ENCODE results near the gene ANKRA2.

ANKRA2 gene

DNA sequence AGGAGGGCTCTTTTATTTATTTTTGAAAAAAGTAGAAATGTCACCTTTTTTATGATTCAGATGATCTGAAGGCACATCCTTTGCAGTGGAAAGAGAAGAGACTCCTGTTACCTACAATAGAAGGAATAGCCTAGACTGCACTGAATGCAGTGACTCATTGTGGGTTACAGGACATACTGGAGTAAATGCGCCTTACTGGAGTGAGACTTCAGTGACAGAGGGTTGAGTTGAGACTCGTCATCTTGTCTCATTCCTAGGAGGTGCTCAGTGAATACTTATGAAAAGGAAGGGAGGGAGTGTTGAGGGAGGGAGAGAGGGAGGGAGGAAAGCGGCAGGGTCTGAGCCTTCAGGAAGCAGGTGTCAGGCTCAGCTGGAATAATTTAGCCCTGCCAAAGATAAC is 25.2 kb downstream of the ANKRA2 start:
- Histone ChIP-seq H3K9me3 (ENCODE audit: low read depth, low read length) (no peaks in the 10 kb centered on the region), H3K36me3 (ENCODE audit: insufficient read depth, low read length) (no peaks in the 10 kb centered on the region), H3K9ac (ENCODE audit: insufficient read length) (no peak overlapping the region), H3K27ac (no peak overlapping the region), H3K4me3 (no peak overlapping the region)
- TF ChIP-seq EZH2 (IDR thresholded peaks at IDR 0.05) (no peak), FOXP2 (optimal IDR thresholded peaks at IDR 0.05; ENCODE audit: control extremely low read depth, extremely low read length, insufficient read depth) (no peak), POLR2AphosphoS5 (IDR thresholded peaks at IDR 0.05; ENCODE audit: borderline replicate concordance, low read depth, low read length) (no peak)
- no peak for DNase-seq (ENCODE audit: low read depth, low spot score)

DNA sequence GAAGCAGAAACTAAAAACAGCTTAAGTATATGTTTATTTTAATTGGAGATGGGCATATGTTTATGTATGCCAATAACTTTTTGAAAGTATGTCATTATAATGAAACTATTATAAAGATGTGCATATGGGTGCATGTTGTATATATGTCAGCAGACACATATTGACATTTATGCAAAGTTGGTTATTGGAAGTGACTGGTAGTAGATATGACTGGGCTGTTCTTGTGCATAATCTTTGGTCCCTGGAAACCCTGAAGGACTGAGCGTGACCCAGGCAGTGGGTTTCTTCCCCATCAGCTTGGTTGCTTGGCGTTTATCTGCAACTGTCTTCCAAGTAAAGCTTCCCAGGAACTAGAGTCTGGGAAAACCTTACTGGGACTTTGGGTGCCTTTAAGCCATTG is 25.7 kb downstream of the ANKRA2 start:
- TF ChIP-seq FOXP2 (optimal IDR thresholded peaks at IDR 0.05; ENCODE audit: control extremely low read depth, extremely low read length, insufficient read depth) (no peak), EZH2 (IDR thresholded peaks at IDR 0.05) (no peak), POLR2AphosphoS5 (IDR thresholded peaks at IDR 0.05; ENCODE audit: borderline replicate concordance, low read depth, low read length) (no peak)
- no peak for DNase-seq (ENCODE audit: low read depth, low spot score)
- H3K4me3 ChIP-seq: no peak overlapping the region
- H3K27ac ChIP-seq: no peak overlapping the region
- no peak overlapping the region for H3K9ac ChIP-seq (ENCODE audit: insufficient read length)
- H3K9me3 ChIP-seq (ENCODE audit: low read depth, low read length): no peaks in the 10 kb centered on the region
- H3K36me3 ChIP-seq (ENCODE audit: insufficient read depth, low read length): no peaks in the 10 kb centered on the region

DNA sequence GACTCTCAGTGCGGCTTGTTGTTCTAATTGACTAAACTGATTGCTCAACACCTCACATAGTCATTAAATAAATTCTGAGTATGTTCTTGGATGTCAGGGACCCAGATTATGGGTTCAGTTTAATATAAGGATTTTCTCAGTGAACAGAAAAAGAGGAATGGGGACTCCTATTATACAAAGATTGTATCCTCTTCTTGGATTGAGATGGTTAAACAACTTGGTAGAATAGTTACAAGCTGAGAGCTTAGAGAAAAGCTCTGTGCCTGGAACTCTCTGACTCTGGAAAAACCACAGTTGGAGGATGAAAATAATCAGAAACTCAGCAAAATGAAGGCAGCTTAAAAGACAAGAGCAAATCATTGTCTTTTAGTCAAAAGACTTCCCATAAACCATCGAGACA is 30.5 kb downstream of the ANKRA2 start:
- H3K4me3 ChIP-seq: no peak overlapping the region
- H3K36me3 ChIP-seq (ENCODE audit: insufficient read depth, low read length): no peaks in the 10 kb centered on the region
- no peak for DNase-seq (ENCODE audit: low read depth, low spot score)
- no peak for TF ChIP-seq EZH2 (IDR thresholded peaks at IDR 0.05)
- TF ChIP-seq FOXP2 (optimal IDR thresholded peaks at IDR 0.05; ENCODE audit: control extremely low read depth, extremely low read length, insufficient read depth): no peak
- TF ChIP-seq POLR2AphosphoS5 (IDR thresholded peaks at IDR 0.05; ENCODE audit: borderline replicate concordance, low read depth, low read length): no peak
- H3K9me3 ChIP-seq (ENCODE audit: low read depth, low read length): no peaks in the 10 kb centered on the region
- no peak overlapping the region for H3K27ac ChIP-seq
- H3K9ac ChIP-seq (ENCODE audit: insufficient read length): no peak overlapping the region

DNA sequence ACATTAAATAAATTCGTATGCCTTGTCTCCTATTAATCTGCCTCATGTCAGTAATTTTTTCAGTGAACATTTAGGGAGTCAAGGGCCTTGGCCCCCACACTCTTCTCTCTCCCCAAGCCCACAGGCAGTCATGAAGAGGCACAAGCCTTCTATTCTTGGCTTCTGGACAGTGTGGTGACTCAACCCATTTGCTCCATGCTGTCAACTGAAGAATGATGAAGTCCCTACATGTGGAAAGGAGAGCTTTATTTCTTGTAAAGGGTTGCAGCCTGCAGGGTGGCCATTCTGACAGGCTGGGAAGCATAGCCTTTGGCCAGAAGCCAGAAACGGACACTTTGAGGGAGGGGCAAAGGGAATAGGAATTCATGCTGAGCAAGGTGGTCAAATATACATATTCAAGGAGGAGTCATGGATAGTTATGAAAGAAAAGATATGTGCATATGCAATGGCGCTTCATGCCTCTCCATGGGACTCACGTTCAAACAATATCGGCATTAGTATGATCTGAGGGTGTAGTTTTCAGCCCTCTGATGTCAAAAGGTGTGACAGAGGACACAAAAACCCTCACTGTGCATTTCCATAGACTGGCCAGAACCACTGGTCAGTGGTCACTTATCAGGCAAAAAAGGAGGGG is 31.3 kb downstream of the ANKRA2 start:
- Histone ChIP-seq H3K4me3 (no peak overlapping the region), H3K9me3 (ENCODE audit: low read depth, low read length) (no peaks in the 10 kb centered on the region)

DNA sequence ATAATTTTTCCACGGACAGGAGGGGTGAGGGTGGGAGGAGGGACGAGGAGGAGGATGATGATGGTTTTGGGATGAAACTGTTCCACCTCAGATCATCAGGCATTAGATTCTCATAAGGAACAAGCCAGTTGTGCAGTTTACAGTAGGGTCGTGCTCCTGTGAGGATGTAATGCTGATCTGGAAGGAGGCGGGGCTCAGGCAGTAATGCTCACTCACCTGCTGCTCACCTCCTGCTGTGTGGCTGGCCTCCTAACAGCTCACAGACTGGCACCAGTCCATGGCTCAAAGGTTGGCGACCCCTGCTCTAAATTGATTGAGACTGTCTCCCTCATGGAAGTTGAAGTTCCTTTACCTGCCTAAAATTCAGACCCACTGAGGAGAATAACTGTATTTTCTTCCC is 33.2 kb downstream of the ANKRA2 start:
- Histone ChIP-seq H3K36me3 (ENCODE audit: insufficient read depth, low read length) (no peaks in the 10 kb centered on the region), H3K27ac (no peak overlapping the region), H3K9ac (ENCODE audit: insufficient read length) (no peak overlapping the region), H3K9me3 (ENCODE audit: low read depth, low read length) (no peaks in the 10 kb centered on the region), H3K4me3 (no peak overlapping the region)
- TF ChIP-seq FOXP2 (optimal IDR thresholded peaks at IDR 0.05; ENCODE audit: control extremely low read depth, extremely low read length, insufficient read depth): no peak
- TF ChIP-seq EZH2 (IDR thresholded peaks at IDR 0.05): no peak
- no peak for TF ChIP-seq POLR2AphosphoS5 (IDR thresholded peaks at IDR 0.05; ENCODE audit: borderline replicate concordance, low read depth, low read length)
- no peak for DNase-seq (ENCODE audit: low read depth, low spot score)

More for the DNA sequence above, 31.3 kb downstream of the ANKRA2 start:
- Histone ChIP-seq H3K27ac (no peak overlapping the region), H3K9ac (ENCODE audit: insufficient read length) (no peak overlapping the region), H3K36me3 (ENCODE audit: insufficient read depth, low read length) (no peaks in the 10 kb centered on the region)
- TF ChIP-seq EZH2 (IDR thresholded peaks at IDR 0.05) (no peak), FOXP2 (optimal IDR thresholded peaks at IDR 0.05; ENCODE audit: control extremely low read depth, extremely low read length, insufficient read depth) (no peak), POLR2AphosphoS5 (IDR thresholded peaks at IDR 0.05; ENCODE audit: borderline replicate concordance, low read depth, low read length) (no peak)
- DNase-seq (ENCODE audit: low read depth, low spot score): no peak

DNA sequence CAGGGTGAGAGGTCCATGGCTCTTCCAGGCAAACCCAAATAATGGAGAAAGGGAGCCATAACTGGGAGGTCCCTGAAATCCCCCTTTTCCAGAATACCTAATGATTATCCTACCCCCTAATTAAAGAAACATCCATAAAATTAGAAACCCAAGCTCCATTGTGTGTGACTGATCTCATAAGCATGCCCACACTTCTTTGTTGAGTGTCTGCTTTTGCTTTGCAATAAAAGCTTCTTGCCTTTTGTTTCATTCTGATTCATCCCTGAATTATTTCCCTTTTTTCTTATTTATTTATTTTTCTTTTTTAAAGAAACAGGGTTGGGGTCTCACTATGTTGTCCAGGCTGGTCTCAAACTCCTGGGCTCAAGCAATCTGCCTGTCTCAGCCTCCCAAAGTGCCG is 34.1 kb downstream of the ANKRA2 start:
- TF ChIP-seq FOXP2 (optimal IDR thresholded peaks at IDR 0.05; ENCODE audit: control extremely low read depth, extremely low read length, insufficient read depth): no peak
- no peak for TF ChIP-seq POLR2AphosphoS5 (IDR thresholded peaks at IDR 0.05; ENCODE audit: borderline replicate concordance, low read depth, low read length)
- no peak for TF ChIP-seq EZH2 (IDR thresholded peaks at IDR 0.05)

DNA sequence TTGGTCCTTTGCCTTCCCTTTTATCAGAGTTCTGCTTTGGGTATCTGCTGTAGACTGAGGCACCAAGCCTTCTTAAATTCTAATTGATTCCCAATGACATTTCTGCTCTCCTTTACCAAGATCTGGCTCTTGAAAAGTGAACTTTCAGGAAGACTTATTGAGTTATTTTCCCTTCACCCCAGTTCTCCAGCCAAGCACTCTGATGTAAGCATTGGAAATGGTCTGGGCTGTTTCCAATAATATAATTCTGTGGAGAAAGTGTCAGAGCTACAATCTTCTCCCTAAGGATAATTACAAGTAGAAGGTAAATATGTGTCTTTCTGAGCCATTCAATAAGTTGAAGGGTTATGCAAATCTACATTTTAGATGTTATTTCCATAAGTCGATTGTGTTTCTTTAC is 36.4 kb downstream of the ANKRA2 start:
- Histone ChIP-seq H3K9ac (ENCODE audit: insufficient read length) (no peak overlapping the region), H3K36me3 (ENCODE audit: insufficient read depth, low read length) (no peaks in the 10 kb centered on the region), H3K27ac (no peak overlapping the region), H3K4me3 (no peak overlapping the region), H3K9me3 (ENCODE audit: low read depth, low read length) (no peaks in the 10 kb centered on the region)
- TF ChIP-seq FOXP2 (optimal IDR thresholded peaks at IDR 0.05; ENCODE audit: control extremely low read depth, extremely low read length, insufficient read depth) (no peak), POLR2AphosphoS5 (IDR thresholded peaks at IDR 0.05; ENCODE audit: borderline replicate concordance, low read depth, low read length) (no peak), EZH2 (IDR thresholded peaks at IDR 0.05) (no peak)
- no peak for DNase-seq (ENCODE audit: low read depth, low spot score)

More for the DNA sequence above, 34.1 kb downstream of the ANKRA2 start:
- H3K4me3 ChIP-seq: no peak overlapping the region
- no peak for DNase-seq (ENCODE audit: low read depth, low spot score)
- H3K9ac ChIP-seq (ENCODE audit: insufficient read length): no peak overlapping the region
- H3K9me3 ChIP-seq (ENCODE audit: low read depth, low read length): no peaks in the 10 kb centered on the region
- no peaks in the 10 kb centered on the region for H3K36me3 ChIP-seq (ENCODE audit: insufficient read depth, low read length)
- H3K27ac ChIP-seq: no peak overlapping the region

DNA sequence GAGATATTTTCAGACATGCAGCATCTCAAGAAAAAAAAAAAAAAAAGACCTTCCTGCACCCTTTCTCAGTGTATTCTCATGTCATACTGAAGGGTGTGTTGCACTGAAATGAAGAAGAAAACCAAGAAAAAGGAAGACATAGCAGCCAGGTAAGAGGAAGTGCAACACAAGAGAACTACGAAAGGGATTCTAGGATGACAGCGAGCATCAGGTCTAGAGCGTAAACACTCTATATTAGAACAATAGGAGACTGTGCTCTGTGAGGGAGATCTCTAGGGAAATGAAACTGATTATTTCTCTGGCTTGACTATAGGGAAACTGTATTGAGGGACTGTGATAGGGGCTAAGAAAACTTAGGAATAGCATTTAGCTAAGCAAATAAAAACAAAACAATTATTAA is 37.2 kb downstream of the ANKRA2 start:
- Histone ChIP-seq H3K4me3 (no peak overlapping the region), H3K27ac (no peak overlapping the region), H3K36me3 (ENCODE audit: insufficient read depth, low read length) (no peaks in the 10 kb centered on the region), H3K9ac (ENCODE audit: insufficient read length) (no peak overlapping the region), H3K9me3 (ENCODE audit: low read depth, low read length) (no peaks in the 10 kb centered on the region)
- DNase-seq (ENCODE audit: low read depth, low spot score): no peak
- TF ChIP-seq POLR2AphosphoS5 (IDR thresholded peaks at IDR 0.05; ENCODE audit: borderline replicate concordance, low read depth, low read length) (no peak), EZH2 (IDR thresholded peaks at IDR 0.05) (no peak), FOXP2 (optimal IDR thresholded peaks at IDR 0.05; ENCODE audit: control extremely low read depth, extremely low read length, insufficient read depth) (no peak)
